Esophagus muscularis mucosa (tissue), 4 donors: Measurements from ENCODE around the gene MYH6.

Experiments
- EP300 ChIP-seq: sonication (generic); formaldehyde crosslinking; IDR thresholded peaks from one replicate; pipeline ENCODE4 v1.6.1; 2017; ENCODE audit warnings: antibody characterized with exemption
- POLR2A ChIP-seq: fragments of 450-650 bp; IDR thresholded peaks from one replicate; pipeline ENCODE4 v1.6.1; 2017; ENCODE audit warnings: antibody characterized with exemption, moderate library complexity, mild to moderate bottlenecking, low read depth
- POLR2AphosphoS5 ChIP-seq, 2 donors: sonication (generic); formaldehyde crosslinking; IDR thresholded peaks; one replicate each; pipeline ENCODE4 v1.6.1; 2017; ENCODE audit warnings: antibody characterized with exemption in 2 of 2
- TF ChIP-seq, protein P1 (sequence below), 3 experiments: fragments of 200-600 bp in 2 of 3; fragments of 450-650 bp in 1 of 3; sonication (generic) in 2 of 3; IDR thresholded peaks; one replicate each; pipeline ENCODE4 v1.5.1; 2017 to 2019; ENCODE audit warnings: antibody characterized with exemption in 3 of 3, mild to moderate bottlenecking in 2 of 3, moderate library complexity in 1 of 3

GRCh38 chr14:23384364-23385080, 23.6 kb downstream of the MYH6 start:
- TF ChIP-seq POLR2A (no peak), POLR2AphosphoS5 (IDR thresholded peaks at IDR 0.05) (no peak), EP300 (no peak)
- TF ChIP-seq, protein P1, sequence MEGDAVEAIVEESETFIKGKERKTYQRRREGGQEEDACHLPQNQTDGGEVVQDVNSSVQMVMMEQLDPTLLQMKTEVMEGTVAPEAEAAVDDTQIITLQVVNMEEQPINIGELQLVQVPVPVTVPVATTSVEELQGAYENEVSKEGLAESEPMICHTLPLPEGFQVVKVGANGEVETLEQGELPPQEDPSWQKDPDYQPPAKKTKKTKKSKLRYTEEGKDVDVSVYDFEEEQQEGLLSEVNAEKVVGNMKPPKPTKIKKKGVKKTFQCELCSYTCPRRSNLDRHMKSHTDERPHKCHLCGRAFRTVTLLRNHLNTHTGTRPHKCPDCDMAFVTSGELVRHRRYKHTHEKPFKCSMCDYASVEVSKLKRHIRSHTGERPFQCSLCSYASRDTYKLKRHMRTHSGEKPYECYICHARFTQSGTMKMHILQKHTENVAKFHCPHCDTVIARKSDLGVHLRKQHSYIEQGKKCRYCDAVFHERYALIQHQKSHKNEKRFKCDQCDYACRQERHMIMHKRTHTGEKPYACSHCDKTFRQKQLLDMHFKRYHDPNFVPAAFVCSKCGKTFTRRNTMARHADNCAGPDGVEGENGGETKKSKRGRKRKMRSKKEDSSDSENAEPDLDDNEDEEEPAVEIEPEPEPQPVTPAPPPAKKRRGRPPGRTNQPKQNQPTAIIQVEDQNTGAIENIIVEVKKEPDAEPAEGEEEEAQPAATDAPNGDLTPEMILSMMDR (IDR thresholded peaks at IDR 0.05): no peak
